Osteoblast (primary cell): Measurements from ENCODE around the gene IRS2. TPM values are rescaled to one million over a fixed set of nuclear protein-coding genes. Genes with fewer than 3 reads are reported as not detected.

Experiments used
- DNase-seq: peaks from one replicate; pipeline ENCODE4 v3.0.0; 2011; ENCODE audit warnings: low spot score, mixed read lengths; ENCODE audit not compliant: insufficient read length; ENCODE audit errors: missing footprints
- H2AFZ ChIP-seq: 2 replicates; pipeline ENCODE4 v1.6.0; 2011; ENCODE audit warnings: mild to moderate bottlenecking, low read length
- H3K27ac ChIP-seq: 2 replicates; pipeline ENCODE4 v1.5.1; 2011; ENCODE audit warnings: mild to moderate bottlenecking, low read depth, low read length, moderate library complexity
- H3K27me3 ChIP-seq: 2 replicates; pipeline ENCODE4 v1.6.0; 2012; ENCODE audit warnings: mild to moderate bottlenecking, control low read depth, inconsistent platforms, low read length, moderate library complexity; ENCODE audit not compliant: insufficient read depth
- H3K36me3 ChIP-seq: 2 replicates; pipeline ENCODE4 v1.5.1; 2011; ENCODE audit warnings: mild to moderate bottlenecking, low read length, control low read depth, moderate library complexity; ENCODE audit not compliant: insufficient read depth
- H3K4me1 ChIP-seq: 2 replicates; pipeline ENCODE4 v1.5.1; 2011; ENCODE audit warnings: mild to moderate bottlenecking, low read length, control low read depth, moderate library complexity; ENCODE audit not compliant: insufficient read depth
- H3K4me2 ChIP-seq: 2 replicates; pipeline ENCODE4 v1.6.0; 2011; ENCODE audit warnings: mild to moderate bottlenecking, low read length; ENCODE audit not compliant: insufficient read depth
- H3K4me3 ChIP-seq: fragments of 200-600 bp; sonication (generic); 3 replicates; pipeline ENCODE4 v1.5.1; 2012; ENCODE audit warnings: mild to moderate bottlenecking, low read length, inconsistent platforms; ENCODE audit not compliant: insufficient read depth
- H3K79me2 ChIP-seq: 2 replicates; pipeline ENCODE4 v1.6.0; 2012; ENCODE audit warnings: mild to moderate bottlenecking, low read length, control low read depth, inconsistent platforms; ENCODE audit not compliant: insufficient read depth
- H3K9me3 ChIP-seq: 2 replicates; pipeline ENCODE4 v1.5.1; 2011; ENCODE audit warnings: low read depth, low read length, control low read depth
- H4K20me1 ChIP-seq: 2 replicates; pipeline ENCODE4 v1.6.0; 2012; ENCODE audit warnings: mild to moderate bottlenecking, low read length, control low read depth; ENCODE audit not compliant: insufficient read depth
- CTCF ChIP-seq: IDR thresholded peaks from 2 replicates; pipeline ENCODE4 v1.5.1; 2011; ENCODE audit warnings: mild to moderate bottlenecking, low read depth, low read length, moderate library complexity; ENCODE audit errors: extremely low read depth
- total RNA-seq: library from RNA; depleted of rRNA; stranded (reverse); fragments of >200 nt; gene quantifications from 2 replicates; pipeline ENCODE4 v1.2.3, GENCODE V29; 2012

Gene IRS2
- total RNA-seq, 1 donor: 8.3 TPM

DNA sequence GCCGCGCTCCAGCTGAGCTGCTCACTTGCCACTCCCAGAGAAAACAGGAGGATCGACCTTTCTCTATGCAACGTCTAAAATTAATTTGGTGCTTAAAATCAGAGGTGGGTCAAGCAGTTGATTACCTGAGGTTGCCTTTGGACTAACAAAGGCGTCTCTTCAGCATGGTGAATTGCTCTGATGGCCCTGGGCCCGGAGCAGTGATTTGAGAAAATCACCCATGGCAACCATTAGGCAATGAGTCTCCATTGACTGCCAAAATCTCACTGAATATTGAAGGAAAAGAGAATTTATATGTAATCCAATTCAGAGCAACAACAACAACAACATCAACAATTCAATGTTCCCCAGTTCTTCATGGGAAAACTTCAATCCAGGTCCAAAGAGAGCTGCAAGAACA, 61.8 kb downstream of the IRS2 start:
- no peak for TF ChIP-seq CTCF
- no peak overlapping the region for H2AFZ ChIP-seq

DNA sequence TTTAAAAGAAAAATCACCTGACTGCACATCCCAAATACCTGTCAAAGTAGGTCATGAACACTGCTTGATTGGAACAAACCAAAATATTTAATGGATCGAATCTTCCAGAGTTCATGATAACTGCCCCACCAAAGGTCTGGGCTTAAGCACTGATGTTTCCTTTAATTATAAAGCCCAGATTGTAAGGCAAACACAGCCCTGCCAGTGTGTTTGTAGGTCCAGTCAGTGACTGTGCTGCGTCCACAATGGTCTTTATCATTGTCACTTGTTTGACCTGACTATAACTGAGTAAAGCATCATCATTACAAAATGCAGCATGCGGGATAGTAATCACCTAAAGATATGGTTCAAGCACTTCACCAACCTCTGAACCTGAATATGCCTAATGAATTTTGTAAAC, 63.3 kb downstream of the IRS2 start:
- H3K4me1 ChIP-seq: no peaks in the 10 kb centered on the region
- H4K20me1 ChIP-seq: no peaks in the 10 kb centered on the region
- TF ChIP-seq CTCF: no peak
- no peak overlapping the region for H3K4me2 ChIP-seq
- DNase-seq: no peak
- H3K27me3 ChIP-seq: no peaks in the 10 kb centered on the region
- no peaks in the 10 kb centered on the region for H3K79me2 ChIP-seq
- no peaks in the 10 kb centered on the region for H3K36me3 ChIP-seq
- H3K27ac ChIP-seq: no peak overlapping the region
- H2AFZ ChIP-seq: no peak overlapping the region
- no peak overlapping the region for H3K4me3 ChIP-seq
- H3K9me3 ChIP-seq: no peaks in the 10 kb centered on the region

More for the DNA sequence above, 61.8 kb downstream of the IRS2 start:
- H3K4me1 ChIP-seq: no peaks in the 10 kb centered on the region
- H3K79me2 ChIP-seq: no peaks in the 10 kb centered on the region
- H3K27me3 ChIP-seq: peaks cover 9% of the 10 kb centered on the region
- H3K4me3 ChIP-seq: no peak overlapping the region
- H4K20me1 ChIP-seq: no peaks in the 10 kb centered on the region
- H3K36me3 ChIP-seq: no peaks in the 10 kb centered on the region
- no peak overlapping the region for H3K4me2 ChIP-seq
- no peaks in the 10 kb centered on the region for H3K9me3 ChIP-seq
- no peak for DNase-seq
- no peak overlapping the region for H3K27ac ChIP-seq

DNA sequence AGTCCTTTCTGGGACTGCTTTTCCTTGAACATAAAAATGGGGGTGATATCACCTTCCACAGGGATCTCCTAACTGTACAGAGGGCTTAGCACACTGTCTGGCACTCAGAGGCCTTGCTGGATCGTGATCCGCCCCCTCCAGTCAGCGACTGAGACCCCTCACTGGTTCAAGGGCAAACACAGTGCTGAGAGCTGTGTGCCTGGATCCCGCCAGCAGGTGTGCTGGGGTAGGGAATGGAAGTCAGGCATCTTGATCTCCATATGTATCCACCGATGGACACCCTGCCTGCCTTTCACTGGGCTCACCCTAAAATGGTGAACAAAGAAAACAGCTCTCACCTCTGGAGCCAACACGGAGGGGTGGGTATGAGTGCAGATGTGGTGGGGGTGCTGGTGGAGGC, 64.3 kb downstream of the IRS2 start:
- H3K9me3 ChIP-seq: no peaks in the 10 kb centered on the region
- no peak overlapping the region for H2AFZ ChIP-seq
- no peak overlapping the region for H3K4me3 ChIP-seq
- no peaks in the 10 kb centered on the region for H4K20me1 ChIP-seq
- no peak for TF ChIP-seq CTCF
- H3K27ac ChIP-seq: no peak overlapping the region
- no peaks in the 10 kb centered on the region for H3K4me1 ChIP-seq
- H3K4me2 ChIP-seq: no peak overlapping the region
- H3K79me2 ChIP-seq: no peaks in the 10 kb centered on the region
- H3K27me3 ChIP-seq: no peaks in the 10 kb centered on the region
- DNase-seq: no peak
- no peaks in the 10 kb centered on the region for H3K36me3 ChIP-seq

DNA sequence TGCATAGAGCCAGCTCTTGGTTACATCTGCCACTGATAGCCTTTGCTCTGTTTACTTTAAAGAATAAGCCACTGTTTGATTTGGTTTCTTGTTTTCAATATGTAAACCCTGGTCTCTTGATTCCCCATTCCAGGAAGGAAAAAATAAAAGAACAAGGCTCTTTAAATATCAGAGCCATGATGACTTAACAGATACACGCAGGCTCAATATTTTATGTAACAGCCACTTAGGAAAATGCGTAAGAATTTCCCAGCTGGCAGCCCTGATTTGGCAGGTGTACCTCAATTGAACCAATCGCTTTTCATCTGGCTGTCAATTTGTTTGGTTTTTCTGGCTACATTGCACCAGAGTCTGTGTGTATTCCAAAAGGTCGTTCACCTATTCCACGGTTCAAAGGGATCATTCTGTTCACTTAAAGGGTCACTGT, 65.6 kb downstream of the IRS2 start:
- Histone ChIP-seq H2AFZ (no peak overlapping the region), H3K4me3 (no peak overlapping the region), H4K20me1 (no peaks in the 10 kb centered on the region), H3K9me3 (no peaks in the 10 kb centered on the region), H3K27me3 (no peaks in the 10 kb centered on the region), H3K36me3 (no peaks in the 10 kb centered on the region), H3K27ac (no peak overlapping the region), H3K79me2 (no peaks in the 10 kb centered on the region), H3K4me2 (no peak overlapping the region), H3K4me1 (no peaks in the 10 kb centered on the region)
- no peak for TF ChIP-seq CTCF
- DNase-seq: no peak
